Measurements from ENCODE around the gene CREB3L1. TPM values are rescaled to one million over a fixed set of nuclear protein-coding genes. Genes with fewer than 3 reads are reported as not detected.
"Not testable (repeated sequence)": the region's sequence is repeated elsewhere in the genome, so short reads cannot be mapped to it uniquely, and the experiment has no call there.

CREB3L1 gene
- total RNA-seq, 1 donor from 2014 or later = 0.41 TPM

DNA sequence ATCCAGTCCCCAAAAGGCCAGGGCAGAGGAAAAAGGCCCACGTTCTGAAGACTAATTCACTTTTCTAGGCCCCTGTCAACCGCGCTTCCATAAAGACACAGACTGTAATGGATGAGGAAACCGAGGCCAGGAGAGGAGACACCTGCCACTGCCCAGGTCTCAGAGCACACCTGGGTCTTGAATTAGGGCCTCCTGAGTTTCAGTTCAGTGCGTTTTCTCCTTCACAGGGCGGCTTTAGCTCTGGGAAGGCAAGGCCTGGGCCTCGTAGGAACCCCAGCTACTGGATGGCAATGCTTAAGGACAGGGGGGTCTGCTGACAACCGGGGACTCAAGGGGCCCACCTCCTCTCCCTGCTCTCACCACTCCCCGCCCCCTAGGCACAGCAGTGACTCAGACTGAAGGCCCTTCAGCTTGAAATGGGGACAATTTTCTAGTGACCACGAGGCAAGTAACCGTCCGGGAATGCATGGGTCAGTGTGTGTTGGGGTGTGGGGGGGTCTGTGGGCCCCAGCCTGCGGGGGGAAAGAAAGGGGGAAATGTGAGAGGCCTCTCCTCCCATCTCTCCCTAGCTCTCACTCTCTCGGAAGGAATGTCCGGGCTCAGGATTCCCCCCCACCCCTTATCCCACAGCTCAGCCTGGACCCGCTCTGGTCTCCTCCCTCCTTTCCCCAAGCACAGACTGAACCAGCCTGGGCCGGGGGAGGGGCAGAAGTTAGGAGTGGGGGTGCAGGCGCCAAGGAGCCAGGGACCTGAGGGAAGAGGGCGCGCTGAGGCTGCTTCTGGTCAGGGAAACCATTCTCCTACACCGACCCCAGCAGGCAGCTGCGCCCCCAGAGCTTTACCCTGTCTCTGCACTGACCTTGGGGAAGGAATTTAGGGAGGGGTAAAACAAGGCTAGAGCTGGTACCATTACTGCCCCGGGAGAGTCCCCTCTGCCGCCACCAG is 17.2 kb downstream of the CREB3L1 start:
- DNase-seq (ENCODE audit: low spot score in 2 of 2) (no peak), FAIRE-seq (no peak)

DNA sequence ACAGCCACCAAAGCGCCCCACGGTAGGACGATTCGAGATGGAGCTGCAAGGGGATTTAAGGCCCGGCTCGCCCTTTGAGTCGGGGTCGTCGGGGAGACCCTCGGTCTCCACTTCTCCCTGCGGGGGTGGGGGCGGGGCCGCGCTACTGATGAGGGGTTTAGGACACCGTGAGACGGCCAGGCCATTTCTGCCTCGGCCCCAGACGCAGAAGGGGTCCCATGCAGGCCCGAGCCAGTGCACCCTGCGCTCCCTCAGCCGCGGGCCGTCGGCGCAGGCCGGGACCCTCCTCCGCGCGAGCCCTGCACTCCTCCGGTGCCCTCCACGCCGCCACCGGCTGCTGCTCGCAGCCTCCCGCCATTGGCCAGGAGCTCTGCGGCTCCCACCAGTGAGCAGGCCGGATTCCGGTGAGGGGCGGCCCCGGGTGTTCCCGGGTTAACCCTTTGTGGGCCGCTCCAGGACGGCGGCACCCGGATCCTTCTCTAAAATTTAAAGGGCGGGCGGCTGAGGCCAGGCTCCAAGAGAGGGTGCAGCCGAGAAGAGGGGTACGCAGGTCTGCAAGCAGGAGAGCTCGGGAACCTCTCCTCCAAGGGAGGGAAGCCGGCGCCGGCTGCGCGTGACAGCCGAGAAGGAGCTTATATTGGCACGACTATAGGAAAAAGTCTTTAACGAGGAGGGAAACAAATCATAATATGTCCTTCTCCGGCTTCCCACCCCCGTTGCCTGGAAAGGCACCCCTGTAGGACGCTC is 18.0 kb downstream of the CREB3L1 start:
- FAIRE-seq (no peak), DNase-seq (ENCODE audit: low spot score in 2 of 2) (peak; percentile 83 to 96)

DNA sequence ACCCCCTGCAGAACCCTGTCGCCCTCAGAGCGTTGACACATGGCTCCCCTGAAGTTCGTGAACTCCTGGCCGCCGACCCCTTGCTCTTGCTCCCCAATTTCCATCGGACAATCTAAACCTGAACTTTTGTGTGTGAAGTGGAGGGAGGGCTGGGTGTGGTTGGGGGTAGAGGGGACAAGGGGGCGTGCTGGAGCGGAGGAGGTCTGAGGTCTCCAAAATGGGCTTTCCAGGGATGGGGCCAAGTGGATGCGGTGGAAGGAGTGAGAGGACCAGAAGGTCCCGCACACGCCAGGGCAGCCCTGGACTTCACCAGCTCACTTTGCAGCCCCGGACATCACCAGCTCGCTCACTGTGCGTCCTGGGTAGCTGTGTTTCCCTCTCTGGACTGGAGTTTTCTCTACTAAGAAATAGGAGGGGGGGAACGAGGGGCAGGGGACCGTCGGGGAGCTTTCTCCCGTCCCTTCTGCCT is 18.6 kb downstream of the CREB3L1 start:
- FAIRE-seq = no peak

DNA sequence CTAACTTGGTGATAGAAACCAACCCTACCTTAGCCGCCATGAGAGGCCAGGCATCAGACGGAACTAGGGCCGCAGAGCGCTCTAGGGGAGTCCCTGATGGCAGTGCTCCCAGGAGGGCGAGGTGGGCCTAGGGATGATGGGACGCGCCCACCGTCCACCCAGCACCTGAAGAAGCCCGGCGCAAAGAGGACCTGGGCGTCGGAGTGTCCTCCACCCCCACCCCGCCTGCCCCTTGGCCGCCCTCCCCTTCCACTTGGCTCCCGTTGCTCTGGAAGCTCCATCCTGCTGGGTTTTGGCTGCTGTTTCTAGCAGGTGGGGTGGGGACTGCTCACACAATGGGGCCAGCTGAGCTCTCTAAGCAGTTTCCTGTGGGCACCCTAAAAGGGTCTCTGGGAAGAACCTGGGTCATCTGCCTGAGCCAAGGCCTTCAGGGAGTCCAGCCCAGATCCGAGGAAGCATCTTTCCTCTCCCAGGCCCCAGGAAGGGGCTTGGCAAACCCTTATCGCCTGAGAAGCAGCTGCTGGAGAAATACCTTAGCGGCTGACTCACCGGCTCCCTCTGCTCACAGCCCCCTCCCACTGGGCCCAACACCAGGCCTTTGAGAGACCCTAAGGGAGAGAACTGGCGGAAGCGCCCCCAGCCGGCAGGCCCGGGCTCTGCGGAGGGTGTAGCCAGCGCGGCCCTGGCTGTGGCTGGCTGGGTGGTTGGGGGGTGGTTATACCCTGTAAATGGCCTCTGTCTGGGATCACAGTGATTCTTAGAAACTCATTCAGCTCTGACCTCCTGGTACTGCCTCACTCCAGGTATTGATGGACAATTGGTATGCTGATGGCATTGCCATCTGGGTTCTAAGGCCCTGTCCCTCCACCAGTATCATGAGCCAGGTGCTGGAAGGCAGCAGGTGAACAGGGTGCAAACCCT is 19.3 kb downstream of the CREB3L1 start:
- FAIRE-seq (no peak), DNase-seq (ENCODE audit: low spot score in 2 of 2) (no peak)

More for the DNA sequence above, 18.6 kb downstream of the CREB3L1 start:
- no peak for DNase-seq (ENCODE audit: low spot score in 2 of 2)

DNA sequence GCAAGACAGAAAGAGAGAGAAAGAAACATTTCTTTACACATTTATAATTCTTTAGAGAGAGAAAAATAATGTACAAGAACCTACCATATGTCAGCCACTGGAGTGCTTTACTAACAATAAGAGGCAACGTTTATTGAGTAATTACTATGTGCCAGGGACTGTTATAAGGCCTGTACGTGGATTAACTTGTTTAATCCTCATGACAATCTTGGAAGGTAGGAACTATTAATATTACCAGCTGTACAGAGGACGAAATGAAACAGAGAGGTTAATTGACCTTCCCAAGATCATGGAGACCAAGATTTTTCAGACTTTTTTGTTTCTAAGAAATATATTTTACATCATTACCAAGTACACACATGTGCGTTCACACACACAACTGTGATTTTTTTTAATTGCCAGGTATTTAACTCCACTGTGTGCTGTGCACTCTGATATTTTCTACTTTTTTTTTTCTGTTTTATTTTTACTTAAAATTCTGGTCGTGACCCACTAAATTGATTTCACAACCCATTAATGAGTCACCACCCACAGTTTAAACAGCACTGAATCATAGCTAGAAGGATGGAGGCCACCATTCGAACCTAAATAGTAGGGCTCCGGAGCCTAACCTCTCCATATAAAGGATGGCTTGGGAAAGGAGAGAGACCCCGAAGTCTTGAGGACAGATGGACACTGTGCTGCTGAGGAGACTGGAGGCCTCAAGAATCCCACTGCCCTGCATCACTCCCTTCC is 21.4 kb downstream of the CREB3L1 start:
- FAIRE-seq (no peak), DNase-seq (ENCODE audit: low spot score in 2 of 2) (no peak)

DNA sequence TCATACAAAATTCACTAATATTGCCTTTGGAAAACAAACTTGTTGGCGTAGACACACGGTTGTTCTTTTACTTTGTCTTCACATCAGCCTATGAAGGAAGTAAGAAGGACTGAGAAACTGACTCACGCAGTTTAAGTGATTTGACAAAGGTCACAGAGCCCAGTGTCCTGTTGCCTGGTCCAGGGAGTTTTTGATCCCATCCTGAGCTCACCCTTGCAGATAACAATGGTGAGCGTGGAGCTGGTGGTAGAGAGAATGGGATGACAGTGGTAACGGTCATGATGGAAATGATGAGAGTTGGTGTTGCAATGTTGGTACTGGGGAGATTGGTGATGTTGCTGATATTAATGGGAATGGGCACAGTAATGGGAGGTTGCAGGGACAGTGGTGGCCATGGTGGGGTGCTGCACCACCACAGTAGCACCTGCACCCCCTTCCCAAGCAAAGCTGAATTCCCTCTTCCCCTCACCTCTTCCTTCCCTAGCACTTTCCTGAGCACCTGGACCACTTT is 22.0 kb downstream of the CREB3L1 start:
- FAIRE-seq (no peak), DNase-seq (ENCODE audit: low spot score in 2 of 2) (no peak)

DNA sequence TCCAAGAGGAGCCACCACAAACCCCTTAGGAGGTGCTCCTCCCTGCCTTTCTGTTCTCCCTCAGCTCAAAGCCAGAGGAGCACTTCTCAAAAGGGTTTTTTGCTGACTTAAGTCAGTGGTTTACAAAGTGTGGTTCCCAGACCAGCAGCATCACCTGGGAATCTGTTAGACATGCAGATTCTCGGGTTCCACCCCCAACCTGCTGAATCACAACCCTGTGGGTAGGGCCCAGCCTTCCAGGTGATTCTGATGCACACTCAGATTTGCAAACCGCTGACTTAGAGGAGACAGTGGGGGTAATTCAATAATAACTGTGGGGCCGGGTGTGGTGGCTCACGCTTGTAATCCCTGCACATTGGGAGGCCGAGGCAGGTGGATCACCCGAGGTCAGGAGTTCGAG is 22.8 kb downstream of the CREB3L1 start:
- DNase-seq (ENCODE audit: low spot score in 2 of 2) = no peak
- no peak for FAIRE-seq

DNA sequence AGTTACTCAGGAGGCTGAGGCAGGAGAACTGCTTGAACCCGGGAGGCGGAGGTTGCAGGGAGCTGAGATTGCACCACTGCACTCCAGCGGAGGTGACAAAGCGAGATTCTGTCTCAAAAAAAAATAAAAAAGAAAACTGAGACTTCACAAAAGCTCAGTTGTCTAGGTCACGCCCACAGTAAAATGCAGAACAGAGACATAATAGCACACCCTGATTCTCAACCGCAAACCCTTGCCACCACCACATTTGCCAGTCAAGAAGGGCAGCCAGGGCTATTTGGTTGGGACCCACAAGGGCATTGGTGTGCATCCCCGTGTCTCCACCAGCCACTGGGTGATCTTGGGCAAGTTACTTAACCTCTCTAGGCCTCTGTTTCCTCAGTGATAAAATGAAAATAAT is 25.4 kb downstream of the CREB3L1 start:
- no peak for FAIRE-seq

DNA sequence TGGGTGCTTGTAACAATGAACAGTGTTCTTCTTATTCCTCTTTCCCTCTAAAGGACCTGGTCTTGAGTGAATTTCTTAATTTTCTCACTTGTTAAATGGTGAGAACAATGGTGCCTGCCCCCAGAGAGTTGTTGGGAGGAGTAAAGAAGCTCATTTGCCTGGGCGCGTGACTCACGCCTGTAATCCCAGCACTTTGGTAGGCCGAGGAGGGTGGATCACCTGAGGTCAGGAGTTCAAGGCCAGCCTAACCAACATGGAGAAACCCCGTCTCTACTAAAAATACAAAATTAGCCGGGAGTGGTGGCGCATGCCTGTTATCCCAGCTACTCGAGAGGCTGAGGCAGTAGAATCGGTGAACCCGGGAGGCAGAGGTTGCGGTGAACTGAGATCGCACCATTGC is 26.6 kb downstream of the CREB3L1 start:
- FAIRE-seq; DNase-seq (ENCODE audit: low spot score in 2 of 2): not testable (repeated sequence)

More for the DNA sequence above, 25.4 kb downstream of the CREB3L1 start:
- DNase-seq (ENCODE audit: low spot score in 2 of 2) = no peak

DNA sequence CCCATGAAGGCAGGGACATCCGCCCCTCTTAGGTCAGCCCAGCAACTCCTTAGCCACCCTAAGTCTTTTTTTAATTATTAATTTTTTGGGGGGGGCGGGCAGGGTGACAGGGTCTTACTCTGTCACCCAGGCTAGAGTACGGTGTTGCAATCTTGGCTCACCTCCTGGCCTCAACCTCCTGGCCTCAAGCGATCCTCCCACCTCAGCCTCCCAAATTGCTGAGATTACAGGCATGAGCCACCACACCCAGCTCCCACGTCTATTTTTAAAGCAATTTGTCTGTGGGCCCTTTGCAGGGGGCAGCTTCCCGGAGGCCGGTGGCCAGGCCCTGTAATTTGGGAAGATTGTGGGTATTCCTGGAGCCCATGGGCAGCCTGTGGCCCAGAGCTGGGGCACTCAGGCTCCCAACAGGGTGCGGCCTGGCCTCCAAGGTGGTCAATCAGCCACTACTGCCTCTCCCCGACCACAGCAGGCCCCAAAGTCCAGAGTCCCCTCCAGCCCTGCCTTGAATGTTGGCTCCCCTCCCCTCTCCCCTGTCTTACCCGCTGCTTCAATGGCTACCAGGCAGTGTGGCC is 27.2 kb downstream of the CREB3L1 start:
- FAIRE-seq (no peak), DNase-seq (ENCODE audit: low spot score in 2 of 2) (no peak)

DNA sequence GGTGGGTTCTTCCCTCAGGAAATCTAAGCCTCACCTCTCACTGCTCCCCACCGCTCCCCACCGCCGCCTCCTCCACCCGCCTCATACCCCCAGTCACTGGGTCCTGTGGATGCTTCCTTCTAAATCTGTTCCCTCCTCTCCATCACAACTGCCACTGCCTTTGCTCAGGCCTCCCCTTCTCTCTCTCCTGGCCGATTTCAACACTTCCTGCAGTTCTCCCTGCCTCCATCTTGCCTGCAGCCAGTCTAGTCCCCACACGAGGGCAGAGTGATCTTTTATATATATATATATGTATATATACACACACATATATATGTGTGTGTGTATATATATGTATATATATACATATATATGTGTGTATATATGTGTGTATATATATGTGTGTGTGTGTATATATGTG is 27.8 kb downstream of the CREB3L1 start:
- FAIRE-seq = no peak
- no peak for DNase-seq (ENCODE audit: low spot score in 2 of 2)

DNA sequence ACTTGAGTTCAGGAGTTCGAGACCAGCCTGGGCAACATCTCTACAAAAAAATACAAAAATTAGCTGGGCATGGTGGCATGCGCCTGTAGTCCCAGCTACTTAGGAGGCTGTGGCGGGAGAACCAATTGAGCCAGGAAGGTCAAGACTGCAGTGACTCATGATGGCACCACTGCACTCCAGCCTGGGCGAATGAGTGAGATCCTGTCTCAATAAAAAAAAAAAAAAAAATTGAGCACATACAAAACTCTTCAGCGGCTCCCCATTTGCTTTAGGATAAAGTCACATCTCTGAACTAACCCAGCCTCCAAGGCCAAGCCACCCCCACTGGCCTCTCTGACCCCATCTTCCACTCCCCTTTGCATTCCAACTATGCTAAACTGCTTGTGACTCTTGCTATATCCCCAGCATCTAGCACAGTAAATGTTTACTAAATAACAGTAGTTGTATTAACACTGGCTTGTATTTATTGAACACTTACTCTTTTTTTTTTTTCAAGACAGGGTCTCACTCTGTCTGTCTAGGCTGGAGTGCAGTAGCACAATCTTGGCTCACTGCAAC is 28.9 kb downstream of the CREB3L1 start:
- no peak for DNase-seq (ENCODE audit: low spot score in 2 of 2)

DNA sequence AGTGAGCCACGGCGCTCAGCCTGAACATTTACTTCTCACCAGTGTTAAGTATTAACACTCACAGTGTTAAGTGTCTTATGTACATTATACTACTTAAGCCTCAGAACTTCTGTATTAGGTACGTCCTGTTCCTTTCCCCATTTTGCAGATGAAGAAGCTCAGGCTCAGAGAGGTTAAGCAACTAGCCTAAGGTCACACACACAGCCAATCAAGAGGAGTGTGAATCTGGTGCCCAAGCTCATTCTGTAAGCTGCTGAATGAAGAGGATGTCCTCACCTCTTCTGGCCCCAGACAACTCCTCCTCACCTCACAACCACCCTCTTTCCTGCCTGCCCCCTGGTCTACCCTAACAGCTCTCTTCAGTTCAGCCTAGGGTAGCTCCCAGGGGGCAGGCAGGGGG is 29.9 kb downstream of the CREB3L1 start:
- FAIRE-seq (no peak), DNase-seq (ENCODE audit: low spot score in 2 of 2) (no peak)

More for the DNA sequence above, 28.9 kb downstream of the CREB3L1 start:
- no peak for FAIRE-seq

DNA sequence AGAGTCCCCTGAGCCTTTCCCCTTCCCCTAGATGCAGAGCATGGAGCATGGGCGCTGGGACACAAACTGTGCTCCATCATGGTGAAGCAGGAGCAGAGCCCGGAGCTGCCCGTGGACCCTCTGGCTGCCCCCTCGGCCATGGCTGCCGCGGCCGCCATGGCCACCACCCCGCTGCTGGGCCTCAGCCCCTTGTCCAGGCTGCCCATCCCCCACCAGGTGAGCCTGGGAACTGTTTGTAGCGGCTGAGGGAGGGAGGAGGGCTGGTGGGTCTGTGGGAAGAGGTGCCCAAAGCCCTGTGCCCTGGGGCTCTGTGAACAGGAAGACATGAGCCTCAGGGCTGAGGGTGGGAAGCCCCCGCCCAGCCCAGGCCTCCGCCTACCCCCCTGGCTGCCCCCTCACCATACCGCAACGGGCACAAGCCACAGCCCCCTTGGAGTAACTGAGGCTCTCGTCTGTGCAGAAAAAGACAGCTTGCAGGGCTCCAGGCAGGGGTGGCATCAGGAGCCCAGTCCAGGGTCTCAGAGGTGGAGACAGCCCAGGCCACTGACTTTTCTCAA is 30.4 kb downstream of the CREB3L1 start:
- FAIRE-seq (no peak), DNase-seq (ENCODE audit: low spot score in 2 of 2) (no peak)

DNA sequence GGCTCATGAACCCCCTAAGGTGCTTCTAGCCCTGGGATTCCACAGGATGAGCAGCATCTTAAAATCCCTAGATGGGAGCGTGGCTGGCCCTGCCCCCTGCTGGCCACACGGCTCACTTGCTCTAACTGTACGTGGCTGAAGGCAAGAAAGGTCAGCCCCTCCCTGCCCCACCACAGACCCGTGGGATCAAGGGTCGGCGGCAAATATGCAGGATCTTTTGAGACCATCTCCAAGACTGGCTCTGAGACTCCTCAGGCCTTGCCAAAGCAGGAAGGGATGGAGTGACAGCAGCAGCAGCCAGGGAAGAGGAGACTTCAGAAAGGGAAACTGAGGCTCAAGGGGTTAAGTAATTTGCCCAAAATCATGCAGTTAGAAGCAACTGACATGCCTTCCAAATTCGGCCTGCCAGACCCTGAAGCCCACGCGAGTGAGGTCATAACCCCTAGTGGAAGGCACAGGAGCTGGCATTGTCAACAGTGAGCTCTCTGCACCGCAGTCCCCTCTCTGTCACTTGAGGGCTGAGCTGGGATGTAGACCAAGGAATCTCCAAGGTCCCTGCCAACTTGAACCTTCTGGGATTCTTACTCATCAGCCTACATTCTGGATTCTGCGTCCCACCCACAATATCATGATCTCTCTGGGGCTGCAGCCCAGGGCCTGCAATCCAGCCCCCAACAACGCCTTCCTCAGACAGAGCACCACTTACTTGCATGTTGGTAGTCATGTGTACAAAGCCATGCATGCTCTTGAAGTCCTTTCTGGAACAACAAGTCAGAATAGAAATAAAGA is 31.4 kb downstream of the CREB3L1 start:
- DNase-seq (ENCODE audit: low spot score in 2 of 2) (peak; percentile 78 to 85), FAIRE-seq (no peak)

DNA sequence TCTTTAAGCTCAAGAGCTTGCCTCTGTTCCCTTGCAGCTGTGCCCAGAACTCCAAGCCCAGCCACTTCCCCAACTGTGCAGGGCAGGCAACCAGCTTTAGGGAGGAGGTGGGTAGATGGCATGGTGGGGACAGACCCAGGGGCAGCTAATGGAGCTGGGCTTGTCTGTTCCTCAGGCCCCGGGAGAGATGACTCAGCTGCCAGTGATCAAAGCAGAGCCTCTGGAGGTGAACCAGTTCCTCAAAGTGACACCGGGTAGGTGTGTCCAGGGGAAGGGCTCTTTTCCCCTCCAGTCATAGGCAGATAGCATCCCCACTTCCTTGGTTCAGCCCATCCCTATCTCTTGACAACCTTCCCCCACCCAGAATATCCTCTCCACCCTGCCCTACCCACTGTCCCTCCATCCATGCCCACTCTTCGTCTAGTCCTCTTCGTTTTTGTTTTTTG is 32.4 kb downstream of the CREB3L1 start:
- FAIRE-seq (no peak), DNase-seq (ENCODE audit: low spot score in 2 of 2) (no peak)

DNA sequence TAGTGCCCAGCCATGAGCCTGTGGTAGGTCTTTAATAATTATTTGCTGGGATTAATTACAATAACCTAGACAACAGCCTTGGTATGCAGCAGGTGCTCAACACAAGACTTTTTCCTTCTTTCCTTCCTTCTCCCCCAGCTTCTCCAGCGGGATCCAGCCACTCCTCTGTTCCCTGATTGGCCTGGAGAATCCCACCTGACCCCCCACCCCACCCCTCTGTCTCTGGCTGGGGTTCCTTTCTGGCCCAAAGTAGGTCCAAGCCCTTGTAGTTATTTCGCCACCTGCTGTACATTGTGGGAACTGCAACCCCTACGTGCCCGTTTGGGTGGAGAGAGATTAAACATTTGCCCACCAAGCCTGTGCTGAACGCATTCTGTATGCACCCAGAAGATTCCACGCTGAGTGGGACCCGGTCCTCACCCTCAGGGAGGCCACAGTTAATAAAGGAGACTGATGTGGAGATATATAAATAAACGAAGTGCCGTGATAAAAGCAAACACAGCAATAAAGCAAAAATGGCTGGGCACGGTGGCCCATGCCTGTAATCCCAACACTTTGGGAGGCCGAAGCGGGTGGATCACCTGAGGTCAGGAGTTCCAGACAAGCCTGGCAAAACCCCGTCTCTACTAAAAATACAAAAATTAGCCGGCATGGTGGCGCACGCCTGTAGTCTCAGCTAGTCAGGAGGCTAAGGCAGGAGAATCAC is 37.7 kb downstream of the CREB3L1 start:
- FAIRE-seq (no peak), DNase-seq (ENCODE audit: low spot score in 2 of 2) (peak in 1 of 2 donors; percentile 80)
